ENCODE measurements around the gene CTNNB1. TPM values are rescaled to one million over a fixed set of nuclear protein-coding genes. Genes with fewer than 3 reads are reported as not detected.
"Not testable (repeated sequence)": the region's sequence is repeated elsewhere in the genome, so short reads cannot be mapped to it uniquely, and the experiment has no call there.

CTNNB1 gene
- total and polyA plus RNA-seq, 2 donors, result 230 to 664 TPM

DNA sequence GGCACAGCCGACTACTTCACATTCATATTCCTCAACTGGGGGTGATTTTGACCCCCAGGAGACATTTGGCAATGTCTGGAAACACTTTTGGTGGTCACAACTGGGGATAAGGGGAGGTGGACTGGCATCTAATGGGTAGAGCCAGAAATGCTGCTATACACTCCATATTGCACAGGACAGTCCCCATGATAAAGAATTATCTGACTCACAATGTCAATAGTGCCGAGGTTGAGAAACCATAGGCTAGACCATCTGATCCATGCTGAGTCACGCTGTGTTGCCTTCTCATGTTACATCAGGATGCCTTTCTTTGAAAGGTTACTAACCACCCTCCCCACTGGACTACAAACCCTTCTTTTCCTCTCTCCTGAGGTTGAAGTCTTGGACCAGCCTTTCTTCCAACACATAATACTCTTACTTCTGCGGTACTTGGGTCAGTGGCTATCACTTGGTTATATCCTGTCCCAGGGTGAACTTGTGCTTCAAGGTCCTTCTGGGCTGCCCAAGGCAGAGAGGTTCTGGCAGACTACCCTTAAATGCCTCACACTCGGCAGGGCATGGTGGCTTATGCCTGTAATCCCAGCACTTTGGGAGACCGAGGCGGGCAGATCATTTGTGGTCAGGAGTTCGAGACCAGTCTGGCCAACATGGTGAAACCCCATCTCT, 68.8 kb downstream of the CTNNB1 start:
- 96% methylated on average over 8 of the region's 8 CpGs for WGBS
- Histone ChIP-seq H3K4me3 (ENCODE audit: low read depth, low read length) (no peak overlapping the region), H3K4me1 (ENCODE audit: insufficient read depth) (no peaks in the 10 kb centered on the region), H3K27ac (ENCODE audit: low read depth) (no peak overlapping the region), H3K36me3 (ENCODE audit: insufficient read depth) (no peaks in the 10 kb centered on the region)
- DNase-seq (ENCODE audit: extremely low spot score), result no peak

GRCh38 chr3:41272667-41273066, 73.4 kb downstream of the CTNNB1 start:
- Histone ChIP-seq H3K4me1 (ENCODE audit: insufficient read depth) (no peaks in the 10 kb centered on the region), H3K36me3 (ENCODE audit: insufficient read depth) (no peaks in the 10 kb centered on the region), H3K4me3 (ENCODE audit: low read depth, low read length) (no peak overlapping the region), H3K27ac (ENCODE audit: low read depth) (no peak overlapping the region)
- DNase-seq (ENCODE audit: extremely low spot score), result no peak
- 90% methylated on average over 1 of the region's 1 CpG for whole genome bisulfite sequencing

DNA sequence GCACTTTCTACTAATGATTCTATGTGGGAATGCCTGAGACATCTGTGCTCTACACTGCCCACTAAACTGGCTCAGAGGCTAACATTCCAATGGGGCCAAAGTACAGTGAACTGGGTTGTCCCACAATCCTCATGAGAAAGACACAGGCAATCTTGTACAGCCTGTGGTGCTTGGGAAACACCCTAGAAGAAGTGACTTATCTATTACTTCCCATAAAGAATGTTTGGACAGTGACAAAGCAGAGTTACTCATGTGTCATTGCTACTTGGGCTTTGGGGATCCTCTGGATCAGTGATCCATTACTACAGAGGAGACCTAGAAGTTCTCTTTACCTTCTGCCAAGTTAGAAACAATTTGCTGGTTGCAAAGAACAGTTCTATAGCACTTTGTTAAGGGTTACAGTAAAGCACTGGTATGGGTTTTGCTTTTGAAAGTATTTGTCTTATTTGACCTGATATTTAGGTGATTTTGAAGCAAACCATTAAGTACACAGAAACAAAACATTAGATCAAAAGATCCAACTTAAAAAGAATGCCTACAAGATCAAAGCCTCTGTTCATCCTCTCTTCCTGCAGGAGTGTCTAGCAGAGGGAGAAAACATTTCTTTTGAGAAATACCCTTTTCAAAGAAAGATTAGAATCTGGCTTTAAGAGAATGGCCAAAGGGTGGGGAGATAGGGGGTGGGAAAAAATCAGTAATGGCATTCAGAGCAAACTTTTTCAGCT, 75.8 kb downstream of the CTNNB1 start:
- H3K27ac ChIP-seq (ENCODE audit: low read depth), result no peak overlapping the region
- H3K4me1 ChIP-seq (ENCODE audit: insufficient read depth), result no peaks in the 10 kb centered on the region
- no peak for DNase-seq (ENCODE audit: extremely low spot score)
- no peak overlapping the region for H3K4me3 ChIP-seq (ENCODE audit: low read depth, low read length)
- no peaks in the 10 kb centered on the region for H3K36me3 ChIP-seq (ENCODE audit: insufficient read depth)

DNA sequence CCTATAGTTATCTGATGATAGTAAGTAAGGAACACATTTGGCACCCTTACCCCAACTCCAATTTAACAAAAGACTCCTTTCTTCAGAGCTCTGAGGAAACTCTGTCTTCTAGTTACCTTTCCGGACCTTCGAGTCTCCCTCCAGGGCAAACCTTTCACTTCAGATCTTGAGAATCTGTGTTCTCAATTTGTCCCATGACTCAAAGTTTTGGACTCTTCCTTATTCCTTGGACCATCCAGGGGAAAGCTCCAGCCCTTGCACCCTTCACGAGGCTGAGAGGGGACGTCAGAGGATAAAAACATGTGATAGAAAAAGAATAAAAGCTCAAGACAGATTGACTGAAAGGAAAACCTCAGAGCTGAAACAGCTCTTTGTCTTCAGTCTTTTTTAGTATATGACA, 76.9 kb downstream of the CTNNB1 start:
- H3K27ac ChIP-seq (ENCODE audit: low read depth), result no peak overlapping the region
- no peaks in the 10 kb centered on the region for H3K4me1 ChIP-seq (ENCODE audit: insufficient read depth)
- H3K36me3 ChIP-seq (ENCODE audit: insufficient read depth), result no peaks in the 10 kb centered on the region
- no peak overlapping the region for H3K4me3 ChIP-seq (ENCODE audit: low read depth, low read length)
- 87% methylated on average over 4 of the region's 4 CpGs for WGBS
- DNase-seq (ENCODE audit: extremely low spot score), result no peak

DNA sequence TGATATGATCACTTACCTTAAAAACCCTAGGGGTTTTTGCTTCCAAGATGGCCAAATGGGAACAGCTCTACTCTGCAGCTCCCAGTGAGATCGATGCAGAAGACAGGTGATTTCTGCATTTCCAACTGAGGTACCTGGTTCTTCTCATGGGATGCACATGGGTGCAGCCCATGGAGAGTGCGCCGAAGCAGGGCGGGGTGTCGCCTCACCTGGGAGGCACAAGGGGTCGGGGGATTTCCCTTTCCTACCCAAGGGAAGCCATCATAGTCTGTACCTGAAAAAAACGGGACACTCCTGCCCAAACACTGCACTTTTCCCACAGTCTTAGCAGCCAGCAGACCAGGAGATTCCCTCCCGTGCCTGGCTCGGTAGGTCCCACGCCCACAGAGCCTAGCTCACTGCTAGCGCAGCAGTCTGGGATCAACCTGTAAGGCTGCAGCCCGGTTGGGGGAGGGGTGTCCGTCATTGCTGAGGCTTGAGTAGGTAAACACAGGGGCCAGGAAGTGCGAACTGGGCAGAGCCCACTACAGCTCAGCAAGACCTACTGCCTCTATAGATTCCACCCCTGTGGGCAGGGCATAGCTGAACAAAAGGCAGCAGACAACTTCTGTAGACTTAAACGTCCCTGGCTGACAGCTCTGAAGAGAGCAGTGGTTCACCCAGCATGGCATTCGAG, 78.6 kb downstream of the CTNNB1 start:
- Histone ChIP-seq H3K36me3 (ENCODE audit: insufficient read depth) (no peaks in the 10 kb centered on the region), H3K27ac (ENCODE audit: low read depth) (no peak overlapping the region), H3K4me1 (ENCODE audit: insufficient read depth) (no peaks in the 10 kb centered on the region), H3K4me3 (ENCODE audit: low read depth, low read length) (no peak overlapping the region)
- WGBS, result 70% methylated on average over 16 of the region's 16 CpGs
- DNase-seq (ENCODE audit: extremely low spot score), result no peak

DNA sequence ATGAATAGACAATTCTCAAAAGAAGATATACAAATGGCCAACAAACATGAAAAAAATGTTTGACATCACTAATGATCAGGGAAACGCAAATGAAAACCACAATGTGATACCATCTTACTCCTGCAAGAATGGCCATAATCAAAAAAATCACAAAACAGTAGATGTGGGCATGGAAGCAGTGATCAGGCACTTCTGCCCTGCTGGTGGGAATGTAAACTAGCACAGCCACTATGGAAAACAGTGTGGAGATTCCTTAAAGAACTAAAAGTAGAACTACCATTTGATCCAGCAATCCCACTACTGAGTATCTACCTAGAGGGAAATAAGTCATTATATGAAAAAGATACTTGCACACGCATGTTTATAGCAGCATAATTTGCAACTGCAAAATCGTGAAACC, 85.6 kb downstream of the CTNNB1 start:
- DNase-seq (ENCODE audit: extremely low spot score); H3K27ac ChIP-seq (ENCODE audit: low read depth); H3K4me3 ChIP-seq (ENCODE audit: low read depth, low read length); H3K36me3 ChIP-seq (ENCODE audit: insufficient read depth); H3K4me1 ChIP-seq (ENCODE audit: insufficient read depth): not testable (repeated sequence)
- WGBS, result 92% methylated on average over 3 of the region's 3 CpGs

DNA sequence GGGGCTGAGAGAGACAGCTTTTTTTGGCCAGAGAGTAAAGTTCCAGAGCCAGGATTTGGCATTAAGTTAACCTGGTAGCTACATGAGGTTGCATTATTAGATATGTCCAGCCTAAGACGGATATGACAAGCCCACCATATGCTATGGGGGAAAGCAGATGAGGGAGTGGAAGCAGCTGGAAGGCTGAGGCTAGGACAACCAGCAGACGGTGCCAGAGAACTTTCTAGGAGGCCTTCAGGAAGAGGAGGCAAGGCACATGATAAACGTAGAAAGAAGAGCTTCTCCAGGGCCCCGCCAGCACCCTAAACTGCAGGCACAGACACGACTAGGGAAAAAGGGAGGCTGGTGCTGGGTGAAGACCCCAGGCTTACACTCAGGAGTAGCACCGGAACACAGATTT, 87.0 kb downstream of the CTNNB1 start:
- no peak overlapping the region for H3K4me3 ChIP-seq (ENCODE audit: low read depth, low read length)
- WGBS, result 78% methylated on average over 6 of the region's 6 CpGs
- H3K36me3 ChIP-seq (ENCODE audit: insufficient read depth), result no peaks in the 10 kb centered on the region
- no peaks in the 10 kb centered on the region for H3K4me1 ChIP-seq (ENCODE audit: insufficient read depth)
- H3K27ac ChIP-seq (ENCODE audit: low read depth), result no peak overlapping the region
- no peak for DNase-seq (ENCODE audit: extremely low spot score)

DNA sequence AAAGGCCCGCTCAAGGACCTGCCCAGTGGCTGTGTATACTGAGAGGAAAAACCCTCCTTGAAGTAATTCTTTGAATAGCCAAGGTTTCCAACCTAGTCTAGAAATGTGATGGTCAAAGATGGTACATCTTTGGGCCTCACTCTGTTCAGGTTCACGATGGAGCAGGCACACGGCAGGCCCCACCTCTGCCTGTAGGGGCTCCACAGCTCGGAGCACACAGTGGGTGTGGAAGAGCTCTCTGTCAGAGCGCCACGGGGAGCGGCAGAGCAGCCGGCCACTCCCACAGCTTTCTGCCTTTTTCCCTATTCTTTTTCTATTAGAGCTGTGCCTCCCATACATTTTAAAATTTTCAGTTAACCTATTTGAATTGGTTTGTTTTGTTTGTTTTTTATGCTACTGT, 89.5 kb downstream of the CTNNB1 start:
- Histone ChIP-seq H3K4me3 (ENCODE audit: low read depth, low read length) (no peak overlapping the region), H3K36me3 (ENCODE audit: insufficient read depth) (no peaks in the 10 kb centered on the region), H3K27ac (ENCODE audit: low read depth) (no peak overlapping the region), H3K4me1 (ENCODE audit: insufficient read depth) (no peaks in the 10 kb centered on the region)
- WGBS, result 92% methylated on average over 8 of the region's 8 CpGs
- DNase-seq (ENCODE audit: extremely low spot score), result no peak

Small RNA genes lying within 50 kb of the gene (small RNA-seq; reads per million reads assigned to genes)
- not detected for gene MRPS31P1

All from urinary bladder (tissue), 4 donors.